Islet of Langerhans (tissue), 1 donor: ENCODE measurements around the gene SLC16A10.

ENCODE experiments used
- FAIRE-seq: peaks from one replicate; lab custom pipeline; 2011; peaks lifted over from hg19 to GRCh38; lab: Jason Lieb, UNC

Gene SLC16A10

GRCh38 chr6:111260570-111261298 is 173.4 kb downstream of the SLC16A10 start:
- FAIRE-seq, result no peak

GRCh38 chr6:111263837-111264236 is 176.5 kb downstream of the SLC16A10 start:
- no peak for FAIRE-seq

- FAIRE-seq, result no peak
Measured at GRCh38 chr6:111265842-111266241, 178.5 kb downstream of the SLC16A10 start.

- no peak for FAIRE-seq
Measured at GRCh38 chr6:111266276-111266675, 179.0 kb downstream of the SLC16A10 start.

- FAIRE-seq, result no peak
Measured at GRCh38 chr6:111267764-111268333, 180.5 kb downstream of the SLC16A10 start.

GRCh38 chr6:111269401-111269970 is 182.2 kb downstream of the SLC16A10 start:
- FAIRE-seq, result no peak

GRCh38 chr6:111270121-111270520 is 182.8 kb downstream of the SLC16A10 start:
- FAIRE-seq, result no peak

- FAIRE-seq, result no peak
Measured at GRCh38 chr6:111274593-111275217, 187.4 kb downstream of the SLC16A10 start.

GRCh38 chr6:111276335-111276734 is 189.0 kb downstream of the SLC16A10 start:
- FAIRE-seq, result no peak

GRCh38 chr6:111276736-111277135 is 189.4 kb downstream of the SLC16A10 start:
- FAIRE-seq, result no peak

GRCh38 chr6:111277819-111278218 is 190.5 kb downstream of the SLC16A10 start:
- no peak for FAIRE-seq

- FAIRE-seq, result no peak
Measured at GRCh38 chr6:111278731-111279130, 191.4 kb downstream of the SLC16A10 start.

- FAIRE-seq, result no peak
Measured at GRCh38 chr6:111280445-111280955, 193.2 kb downstream of the SLC16A10 start.
